HepG2 (cell line): ENCODE results near the gene HMCN2. TPM values are rescaled to one million over a fixed set of nuclear protein-coding genes. Genes with fewer than 3 reads are reported as not detected.

Source experiments
- ATAC-seq: fragments of 200-7000 bp; cut with Tn5 transposase; 3 replicates; pipeline ENCODE4 v1.9.1; 2020; ENCODE audit warnings: mild to moderate bottlenecking, moderate library complexity
- BruUV-seq: library from RNA; stranded (reverse); fragments of 400-500 nt; replicated peaks from 2 replicates; lab custom pipeline; 2021; lab: Mats Ljungman, UMichigan
- CTCF ChIA-PET: fragments of 300-600 bp; formaldehyde crosslinking; extraction: SDS; loops from one replicate; lab custom pipeline; 2021; ENCODE audit warnings: low total read pairs, inconsistent platforms, low intra/inter-chr PET ratio; lab: Yijun Ruan, JAX
- POLR2A ChIA-PET: fragments of 350-600 bp; sonication (Branson Sonifier 250); formaldehyde crosslinking; loops from one replicate; lab custom pipeline; 2020; ENCODE audit warnings: antibody characterized with exemption, inconsistent platforms; lab: Yijun Ruan, JAX
- DNase-seq: peaks from one replicate; pipeline ENCODE4 v3.0.0-alpha.2; 2015; ENCODE audit warnings: low spot score
- FAIRE-seq: peaks from 3 replicates; lab custom pipeline; 2011; peaks lifted over from hg19 to GRCh38; lab: Jason Lieb, UNC
- H2AFZ ChIP-seq: one replicate; pipeline ENCODE4 v1.6.1; 2011; ENCODE audit warnings: low read length, inconsistent platforms
- H3K27ac ChIP-seq: fragments of 300-600 bp; 3 replicates; pipeline ENCODE4 v1.8.0; 2011; ENCODE audit warnings: mixed run types, mild to moderate bottlenecking, mixed read lengths, low read length, inconsistent platforms; ENCODE audit not compliant: insufficient read depth; ENCODE audit errors: extremely low read length
- H3K27me3 ChIP-seq, 2 experiments: fragments of 200-600 bp in 1 of 2; 2 replicates in 1 of 2; 3 replicates in 1 of 2; pipeline versions ENCODE4 v1.6.0 to v1.8.0; 2011; ENCODE audit warnings: low read length in 2 of 2, mild to moderate bottlenecking in 2 of 2, moderate library complexity in 2 of 2, inconsistent platforms in 1 of 2; ENCODE audit not compliant: insufficient read depth in 2 of 2, control insufficient read depth in 1 of 2
- H3K36me3 ChIP-seq, 2 experiments: fragments of 200-600 bp in 1 of 2; replicated peaks in 1 of 2; 2 replicates in 1 of 2; 3 replicates in 1 of 2; pipeline versions ENCODE4 v1.5.1 to v1.8.0; 2011; ENCODE audit warnings: low read length in 2 of 2, inconsistent platforms in 1 of 2; ENCODE audit not compliant: insufficient read depth in 2 of 2, control insufficient read depth in 1 of 2
- H3K4me1 ChIP-seq: 2 replicates; pipeline ENCODE4 v1.5.1; 2012; ENCODE audit warnings: low read length, inconsistent platforms; ENCODE audit not compliant: insufficient read depth
- H3K4me2 ChIP-seq: 2 replicates; pipeline ENCODE4 v1.6.0; 2011; ENCODE audit warnings: low read depth, low read length, inconsistent platforms
- H3K4me3 ChIP-seq, 3 experiments: fragments of 200-600 bp in 1 of 3; sonication (generic), shearing (Covaris generic) in 1 of 3; replicated peaks in 1 of 3; 2 replicates each; pipeline ENCODE4 v1.5.1; 2011 to 2016; ENCODE audit warnings: low read length in 3 of 3, inconsistent platforms in 2 of 3, low read depth in 2 of 3, mild to moderate bottlenecking in 2 of 3, control low read depth in 1 of 3, mixed read lengths in 1 of 3; ENCODE audit not compliant: insufficient read depth in 1 of 3
- H3K79me2 ChIP-seq: one replicate; pipeline ENCODE4 v1.6.1; 2011; ENCODE audit warnings: low read length, inconsistent platforms; ENCODE audit not compliant: insufficient read depth
- H3K9ac ChIP-seq: 2 replicates; pipeline ENCODE4 v1.6.0; 2011; ENCODE audit warnings: mild to moderate bottlenecking, low read depth, low read length, inconsistent platforms; ENCODE audit not compliant: insufficient read depth
- H3K9me3 ChIP-seq: 2 replicates; pipeline ENCODE4 v1.5.1; 2012; ENCODE audit warnings: mild to moderate bottlenecking, low read length
- H4K20me1 ChIP-seq: 2 replicates; pipeline ENCODE4 v1.6.0; 2011; ENCODE audit warnings: inconsistent platforms, mild to moderate bottlenecking, low read length, moderate library complexity; ENCODE audit not compliant: insufficient read depth
- BRF2 ChIP-seq: sonication (generic); formaldehyde crosslinking; IDR thresholded peaks from 2 replicates; pipeline ENCODE4 v1.8.1; 2022; ENCODE audit warnings: mild to moderate bottlenecking, missing genetic modification reagents
- CENPT ChIP-seq: sonication (generic); formaldehyde crosslinking; IDR thresholded peaks from 2 replicates; pipeline ENCODE4 v1.8.0; 2022; ENCODE audit warnings: low read depth, mild to moderate bottlenecking, moderate library complexity, missing genetic modification reagents
- CHCHD3 ChIP-seq: sonication (generic); formaldehyde crosslinking; IDR thresholded peaks from 2 replicates; pipeline ENCODE4 v1.8.0; 2022; ENCODE audit warnings: mild to moderate bottlenecking, missing genetic modification reagents, moderate library complexity
- ELF3 ChIP-seq: IDR thresholded peaks from 2 replicates; pipeline ENCODE4 v1.6.1; 2016; ENCODE audit warnings: missing genetic modification reagents, missing compliant biosample characterization
- NRL ChIP-seq: sonication (generic); formaldehyde crosslinking; IDR thresholded peaks from 2 replicates; pipeline ENCODE4 v1.5.0; 2020; ENCODE audit warnings: missing genetic modification reagents, mild to moderate bottlenecking, moderate library complexity, borderline replicate concordance
- PHF20 ChIP-seq: sonication (generic); formaldehyde crosslinking; IDR thresholded peaks from 2 replicates; pipeline ENCODE4 v1.5.0; 2020; ENCODE audit warnings: mild to moderate bottlenecking, missing genetic modification reagents
- ZBTB3 ChIP-seq: sonication (generic); formaldehyde crosslinking; IDR thresholded peaks from 2 replicates; pipeline ENCODE4 v1.4.0; 2020; ENCODE audit warnings: low read depth, mild to moderate bottlenecking, moderate library complexity, missing genetic modification reagents, borderline replicate concordance
- ZMYM4 ChIP-seq: sonication (generic); formaldehyde crosslinking; IDR thresholded peaks from 2 replicates; pipeline ENCODE4 v1.8.1; 2023; ENCODE audit warnings: mild to moderate bottlenecking, missing genetic modification reagents
- ZNF629 ChIP-seq: sonication (generic); formaldehyde crosslinking; conservative IDR thresholded peaks from 2 replicates; pipeline ENCODE4 v1.5.0; 2020; ENCODE audit warnings: missing genetic modification reagents
- WGBS: methylation state at CpG from one replicate; pipeline ENCODE4 v1.1.6; 2017; ENCODE audit warnings: low lambda C conversion rate; 5-methylcytosine and 5-hydroxymethylcytosine counted together
- in situ Hi-C: cut with HindIII; loops from 2 replicates; pipeline ENCODE4 v1.10.0; 2017; ENCODE audit warnings: low pct_unique_long_range_greater_than_20kb; ENCODE audit not compliant: extremely low pct_ligation_motif_present
- intact Hi-C: fragments of 100-400 bp; cut with micrococcal nuclease; formaldehyde crosslinking; loops from one replicate; pipeline ENCODE4 v1.10.0; 2022; ENCODE audit not compliant: unreplicated experiment
- polyA plus RNA-seq, 8 experiments: library from polyadenylated mRNA; depleted of rRNA in 3 of 8; stranded (reverse) in 7 of 8; unstranded in 1 of 8; fragments of >200 nt; fragmentation: Illumina TruSeq in 4 of 8; extraction: Trizol in 4 of 8; gene quantifications; 2 replicates each; pipeline versions ENCODE4 v1.2.1 to v1.2.3, GENCODE V29; 2011 to 2016; ENCODE audit warnings: low read depth in 4 of 8, missing spikeins in 1 of 8, mixed read lengths in 1 of 8; ENCODE audit not compliant: insufficient read depth in 1 of 8
- total RNA-seq, 5 experiments: library from RNA; depleted of rRNA; stranded (reverse); fragments of >200 nt; fragmentation: Illumina TruSeq; extraction: Trizol; gene quantifications; 2 replicates each; pipeline ENCODE4 v1.2.3, GENCODE V29; 2016; ENCODE audit warnings: low read depth in 1 of 5
- TF ChIP-seq, protein P1 (sequence below): IDR thresholded peaks from 2 replicates; pipeline ENCODE4 v1.6.1; 2012; ENCODE audit warnings: low read depth, low read length, improper control_type of control experiment

Gene HMCN2
- total and polyA plus RNA-seq, 2 of the 13 experiments (the other 11 are each of a cell fraction or from before 2014, with no cell fraction given), result 0.09 TPM; not detected in 1

DNA sequence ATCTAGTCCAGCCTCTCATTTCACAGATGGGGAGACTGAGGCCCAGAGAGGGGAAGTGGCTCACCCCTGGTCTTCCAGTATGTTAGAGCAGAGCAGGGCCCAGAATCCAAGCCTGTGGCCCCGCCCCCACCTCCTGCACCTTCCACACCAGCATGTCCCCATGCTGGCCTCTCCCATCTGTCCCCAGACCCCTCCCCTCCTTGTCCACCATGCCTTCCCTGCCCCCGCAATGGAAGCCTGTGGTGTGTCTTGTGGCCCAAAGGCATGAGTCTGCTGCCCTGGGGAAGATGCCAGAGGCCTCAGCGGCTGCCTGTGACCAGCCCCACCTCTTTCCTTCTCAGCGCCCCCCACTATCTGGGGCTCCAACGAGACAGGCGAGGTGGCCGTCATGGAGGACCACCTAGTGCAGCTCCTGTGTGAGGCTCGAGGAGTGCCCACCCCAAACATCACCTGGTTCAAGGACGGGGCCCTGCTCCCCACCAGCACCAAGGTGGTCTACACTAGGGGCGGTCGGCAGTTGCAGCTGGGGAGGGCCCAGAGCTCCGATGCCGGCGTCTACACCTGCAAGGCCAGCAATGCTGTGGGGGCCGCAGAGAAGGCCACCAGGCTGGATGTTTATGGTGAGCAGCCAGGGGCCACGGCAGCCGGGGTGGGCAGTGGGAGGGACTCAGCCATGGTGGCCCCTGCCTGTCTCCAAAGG, 87.2 kb downstream of the HMCN2 start (continued):
- no peak for TF ChIP-seq ZMYM4 (CRISPR knock-in tag)
- TF ChIP-seq CENPT (CRISPR knock-in tag), result no peak
- TF ChIP-seq, protein P1, sequence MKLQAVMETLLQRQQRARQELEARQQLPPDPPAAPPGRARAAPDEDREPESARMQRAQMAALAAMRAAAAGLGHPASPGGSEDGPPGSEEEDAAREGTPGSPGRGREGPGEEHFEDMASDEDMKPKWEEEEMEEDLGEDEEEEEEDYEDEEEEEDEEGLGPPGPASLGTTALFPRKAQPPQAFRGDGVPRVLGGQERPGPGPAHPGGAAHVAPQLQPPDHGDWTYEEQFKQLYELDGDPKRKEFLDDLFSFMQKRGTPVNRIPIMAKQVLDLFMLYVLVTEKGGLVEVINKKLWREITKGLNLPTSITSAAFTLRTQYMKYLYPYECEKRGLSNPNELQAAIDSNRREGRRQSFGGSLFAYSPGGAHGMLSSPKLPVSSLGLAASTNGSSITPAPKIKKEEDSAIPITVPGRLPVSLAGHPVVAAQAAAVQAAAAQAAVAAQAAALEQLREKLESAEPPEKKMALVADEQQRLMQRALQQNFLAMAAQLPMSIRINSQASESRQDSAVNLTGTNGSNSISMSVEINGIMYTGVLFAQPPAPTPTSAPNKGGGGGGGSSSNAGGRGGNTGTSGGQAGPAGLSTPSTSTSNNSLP, result no peak
- TF ChIP-seq NRL (CRISPR knock-in tag), result no peak
- no peak for TF ChIP-seq ZNF629 (CRISPR knock-in tag)
- TF ChIP-seq, all 625 proteins: peak for 0

GRCh38 chr9:130354378-130354777, 88.8 kb downstream of the HMCN2 start:
- TF ChIP-seq CHCHD3 (CRISPR knock-in tag), result no peak
- TF ChIP-seq ZBTB3 (CRISPR knock-in tag), result no peak
- TF ChIP-seq PHF20 (CRISPR knock-in tag), result no peak
- TF ChIP-seq BRF2 (CRISPR knock-in tag), result no peak
- TF ChIP-seq ELF3 (CRISPR knock-in tag), result no peak
- peaks cover 5 to 19% of the 10 kb centered on the region in 2 experiments; a peak in 3 of 5 replicates for H3K27me3 ChIP-seq
- FAIRE-seq (no peak), DNase-seq (no peak), ATAC-seq (no peak)
- no peaks in the 10 kb centered on the region for H3K4me1 ChIP-seq
- H3K4me3 ChIP-seq, result no peak overlapping the region
- H3K4me2 ChIP-seq, result no peak overlapping the region
- no peaks in the 10 kb centered on the region for H3K9me3 ChIP-seq
- in situ Hi-C loops, result no loop called here
- no TSS peak for BruUV-seq
- WGBS, result 18% methylated on average over 4 of the region's 13 CpGs
- POLR2A ChIA-PET, result no interaction called here
- intact Hi-C loops, result no loop called here
- no peak overlapping the region for H3K27ac ChIP-seq
- H3K79me2 ChIP-seq, result no peaks in the 10 kb centered on the region
- CTCF ChIA-PET, result no interaction called here
- H4K20me1 ChIP-seq, result no peaks in the 10 kb centered on the region
- no peak overlapping the region for H3K9ac ChIP-seq
- no peak overlapping the region for H2AFZ ChIP-seq
- H3K36me3 ChIP-seq, result no peaks in the 10 kb centered on the region
